Ovary (tissue), 3 donors: ENCODE measurements around the gene SDHAF1.

ENCODE experiments used
- POLR2A ChIP-seq: fragments of 450-650 bp; IDR thresholded peaks from one replicate; pipeline ENCODE4 v1.6.1; 2017; ENCODE audit warnings: antibody characterized with exemption, mild to moderate bottlenecking, moderate library complexity
- TF ChIP-seq, protein P1 (sequence below), 3 donors: fragments of 450-650 bp in 2 of 3; fragments of 200-600 bp in 1 of 3; IDR thresholded peaks; one replicate each; pipeline versions ENCODE4 v1.5.1 to v1.8.0; 2016 to 2022; ENCODE audit warnings: antibody characterized with exemption in 3 of 3, mild to moderate bottlenecking in 1 of 3
- donor health status: DM: no; HTN: no; CAD: no.

DNA sequence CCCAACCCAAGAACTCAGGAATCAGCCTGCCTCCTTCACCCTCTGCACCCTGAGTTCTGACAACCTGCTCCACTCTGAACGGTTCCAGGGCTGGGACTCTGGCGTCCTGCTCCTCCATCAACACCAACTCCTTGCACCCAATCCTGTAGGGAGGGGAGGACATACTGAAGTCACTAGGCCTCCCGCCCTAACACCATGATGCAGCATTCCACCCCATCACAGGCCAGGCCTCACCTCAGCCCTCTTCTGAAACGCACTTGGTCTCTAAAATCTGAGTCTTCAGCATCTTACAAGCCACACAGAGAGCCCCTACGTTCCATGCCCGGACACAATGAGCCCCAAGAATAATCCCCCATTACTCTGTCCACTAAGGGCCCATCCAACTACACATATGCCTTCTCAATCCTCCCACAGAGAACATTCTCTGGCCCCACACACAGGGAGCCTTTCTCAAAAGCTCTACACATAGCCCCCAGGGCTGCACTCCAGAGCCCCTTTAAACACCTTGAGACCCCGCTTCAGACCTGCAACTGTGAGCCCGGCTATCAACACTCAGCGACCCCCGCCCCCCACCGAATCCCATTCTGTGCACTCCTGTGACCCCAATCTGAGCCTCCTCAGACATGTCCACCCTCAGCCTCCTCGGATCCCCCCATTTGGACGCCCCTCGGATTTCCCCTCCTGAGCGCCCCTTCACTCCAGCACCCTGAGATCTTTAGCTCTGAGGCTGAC is 18.5 kb downstream of the SDHAF1 start:
- TF ChIP-seq, protein P1, sequence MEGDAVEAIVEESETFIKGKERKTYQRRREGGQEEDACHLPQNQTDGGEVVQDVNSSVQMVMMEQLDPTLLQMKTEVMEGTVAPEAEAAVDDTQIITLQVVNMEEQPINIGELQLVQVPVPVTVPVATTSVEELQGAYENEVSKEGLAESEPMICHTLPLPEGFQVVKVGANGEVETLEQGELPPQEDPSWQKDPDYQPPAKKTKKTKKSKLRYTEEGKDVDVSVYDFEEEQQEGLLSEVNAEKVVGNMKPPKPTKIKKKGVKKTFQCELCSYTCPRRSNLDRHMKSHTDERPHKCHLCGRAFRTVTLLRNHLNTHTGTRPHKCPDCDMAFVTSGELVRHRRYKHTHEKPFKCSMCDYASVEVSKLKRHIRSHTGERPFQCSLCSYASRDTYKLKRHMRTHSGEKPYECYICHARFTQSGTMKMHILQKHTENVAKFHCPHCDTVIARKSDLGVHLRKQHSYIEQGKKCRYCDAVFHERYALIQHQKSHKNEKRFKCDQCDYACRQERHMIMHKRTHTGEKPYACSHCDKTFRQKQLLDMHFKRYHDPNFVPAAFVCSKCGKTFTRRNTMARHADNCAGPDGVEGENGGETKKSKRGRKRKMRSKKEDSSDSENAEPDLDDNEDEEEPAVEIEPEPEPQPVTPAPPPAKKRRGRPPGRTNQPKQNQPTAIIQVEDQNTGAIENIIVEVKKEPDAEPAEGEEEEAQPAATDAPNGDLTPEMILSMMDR (IDR thresholded peaks at IDR 0.05) = no peak
- TF ChIP-seq POLR2A = no peak
